CD4-positive, alpha-beta T cell treated with Interleukin-2 at 100 ng/mL for 4 hours (primary cell): ENCODE data around the gene EDIL3.
"Not testable (repeated sequence)": the region's sequence is repeated elsewhere in the genome, so short reads cannot be mapped to it uniquely, and the experiment has no call there.

Experiments used
- DNase-seq: peaks from one replicate; pipeline ENCODE4 v3.0.0-alpha.2; 2020; ENCODE audit warnings: low spot score

EDIL3 gene

DNA sequence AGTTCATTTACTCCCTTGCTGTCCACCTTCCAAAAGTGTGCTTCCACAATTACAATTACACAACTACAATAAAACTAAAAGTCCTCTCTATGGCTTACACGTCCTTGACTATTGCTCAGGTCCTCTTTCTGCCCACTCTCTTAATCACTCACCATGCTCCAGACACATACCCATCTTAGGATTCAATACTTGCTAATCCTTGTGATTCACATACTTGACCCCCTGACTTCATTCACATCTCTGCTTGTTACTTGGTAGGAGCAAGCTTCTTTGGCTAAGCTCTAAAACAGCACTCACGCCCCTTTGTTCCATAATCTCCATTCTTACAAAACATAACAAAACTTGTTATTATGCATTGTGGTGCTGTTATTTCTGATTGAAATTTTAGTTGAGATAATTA lies 215.8 kb downstream of the EDIL3 start:
- no peak for DNase-seq

DNA sequence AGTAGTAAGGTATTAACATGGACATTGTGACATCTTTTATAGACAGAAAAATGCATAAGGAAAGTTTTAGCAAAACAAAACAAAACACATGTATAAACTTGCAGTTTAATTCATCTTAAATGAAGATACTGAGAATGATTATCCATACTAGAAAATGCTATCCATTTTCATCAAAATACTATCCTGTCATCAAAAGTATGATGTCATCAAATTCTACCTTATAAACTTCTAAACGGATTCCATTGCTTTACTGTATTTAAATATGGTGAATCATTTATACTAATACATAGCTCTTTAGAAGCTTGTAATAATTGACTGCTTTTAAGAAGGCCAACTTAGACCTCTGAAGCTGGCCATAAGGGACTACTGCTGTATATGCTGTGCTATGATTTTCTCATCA lies 221.0 kb downstream of the EDIL3 start:
- DNase-seq, result no peak

DNA sequence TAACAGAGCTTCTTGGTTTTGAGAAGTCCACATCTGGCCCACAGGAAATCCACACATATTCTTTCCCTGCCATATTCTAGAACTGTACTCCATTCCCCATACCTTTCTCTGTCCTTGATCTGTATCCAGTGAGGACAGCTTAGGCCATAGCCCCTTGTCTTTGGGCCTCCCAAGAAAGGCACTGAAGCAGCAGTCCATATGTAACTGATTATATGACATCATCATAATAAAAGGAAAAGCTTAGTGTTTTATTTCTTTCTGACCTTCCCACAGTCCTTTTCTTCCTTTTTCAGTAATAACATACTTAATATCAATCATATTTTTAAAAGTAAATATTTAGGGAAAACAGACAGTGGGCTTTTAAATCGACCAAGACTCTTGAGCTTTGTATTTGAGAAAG lies 222.0 kb downstream of the EDIL3 start:
- no peak for DNase-seq

DNA sequence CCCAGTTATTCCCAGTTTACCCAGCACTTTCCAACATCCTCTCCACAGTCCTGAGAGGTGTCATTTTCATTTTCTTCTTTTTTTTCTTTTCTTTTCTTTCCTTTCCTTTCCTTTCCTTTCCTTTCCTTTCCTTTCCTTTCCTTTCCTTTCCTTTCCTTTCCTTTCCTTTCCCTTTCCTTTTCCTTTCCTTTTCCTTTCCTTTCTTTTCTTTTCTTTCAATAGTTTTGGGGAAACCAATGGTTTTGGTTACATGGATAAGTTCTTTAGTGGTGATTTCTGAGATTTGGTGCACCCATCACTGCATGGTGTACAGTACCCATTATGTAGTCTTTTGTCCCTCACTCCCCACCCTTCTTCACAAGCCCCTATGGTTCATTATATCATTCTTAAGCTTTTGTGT lies 224.0 kb downstream of the EDIL3 start:
- DNase-seq, result not testable (repeated sequence)

DNA sequence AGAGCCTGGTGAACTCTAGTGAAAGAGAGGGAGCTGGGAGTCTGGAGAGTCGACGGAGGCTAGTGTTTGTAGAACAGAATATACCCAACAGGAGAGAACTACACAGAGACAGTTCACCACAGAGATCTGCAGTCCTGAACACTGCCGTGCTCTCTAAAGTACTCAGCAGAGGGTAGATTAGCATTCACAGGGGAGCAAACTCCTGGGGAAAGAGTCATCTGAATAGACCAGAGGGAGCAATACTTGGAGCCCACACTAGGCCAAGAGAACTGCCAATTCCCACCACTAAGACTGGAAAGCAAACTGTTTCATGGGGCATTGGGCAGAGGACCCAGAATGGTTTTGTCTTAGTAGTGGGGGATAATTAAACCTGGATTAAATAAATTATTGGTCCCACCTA lies 235.6 kb downstream of the EDIL3 start:
- DNase-seq, result no peak

DNA sequence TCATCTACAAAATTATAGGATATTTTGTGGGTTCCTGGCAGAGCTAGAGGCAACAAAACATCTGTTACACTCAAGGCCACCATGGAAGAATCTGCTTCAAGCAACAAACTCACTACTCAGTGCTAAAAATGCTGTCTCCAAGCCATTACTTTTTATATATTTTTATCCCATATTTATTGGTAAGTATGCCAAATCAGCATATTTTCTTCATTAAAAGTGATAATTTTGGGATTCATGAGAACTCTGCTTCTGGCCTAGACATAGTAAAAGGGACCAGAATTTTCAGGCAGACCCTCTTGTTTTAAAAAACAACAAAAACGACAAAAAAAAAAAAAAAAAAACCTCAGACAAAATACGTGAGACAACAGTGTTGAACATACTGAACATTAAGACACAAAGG lies 236.0 kb downstream of the EDIL3 start:
- no peak for DNase-seq

DNA sequence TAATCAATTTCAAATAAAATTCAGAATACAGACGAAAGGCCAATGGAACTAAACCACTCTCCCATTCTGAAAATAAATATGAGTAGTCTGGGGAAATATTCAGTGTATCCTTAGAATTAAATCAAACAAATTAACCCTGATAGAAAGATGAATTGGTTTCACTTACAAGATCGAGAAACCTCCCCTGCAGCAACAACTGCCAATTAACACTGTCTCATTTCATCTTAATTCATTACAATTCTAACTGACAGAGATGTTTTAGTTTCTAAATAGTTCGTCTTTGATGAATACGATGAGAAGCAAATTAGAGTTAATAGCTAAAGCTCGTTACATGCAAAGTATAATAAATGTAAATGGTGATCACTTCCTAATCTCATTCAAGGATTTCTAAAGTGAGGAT lies 247.1 kb downstream of the EDIL3 start:
- no peak for DNase-seq

DNA sequence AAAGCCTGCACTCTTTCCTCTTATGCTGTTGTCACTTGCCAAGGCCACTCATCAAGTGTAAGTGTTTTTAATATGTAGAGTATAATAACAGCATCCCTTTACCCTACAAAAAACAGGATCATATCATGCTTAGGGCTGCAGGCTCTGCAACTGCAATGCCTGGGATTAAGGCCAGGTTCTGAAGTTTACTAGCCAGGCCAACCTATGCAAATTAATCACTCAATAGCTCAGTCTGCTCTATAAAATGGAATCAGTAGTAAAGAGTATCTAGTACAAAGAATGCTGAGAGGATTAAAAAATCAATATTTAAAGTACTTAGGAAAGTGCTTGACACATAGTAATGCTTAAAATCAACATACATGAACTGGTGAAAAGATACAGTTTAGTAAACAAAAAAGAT lies 253.3 kb downstream of the EDIL3 start:
- no peak for DNase-seq

DNA sequence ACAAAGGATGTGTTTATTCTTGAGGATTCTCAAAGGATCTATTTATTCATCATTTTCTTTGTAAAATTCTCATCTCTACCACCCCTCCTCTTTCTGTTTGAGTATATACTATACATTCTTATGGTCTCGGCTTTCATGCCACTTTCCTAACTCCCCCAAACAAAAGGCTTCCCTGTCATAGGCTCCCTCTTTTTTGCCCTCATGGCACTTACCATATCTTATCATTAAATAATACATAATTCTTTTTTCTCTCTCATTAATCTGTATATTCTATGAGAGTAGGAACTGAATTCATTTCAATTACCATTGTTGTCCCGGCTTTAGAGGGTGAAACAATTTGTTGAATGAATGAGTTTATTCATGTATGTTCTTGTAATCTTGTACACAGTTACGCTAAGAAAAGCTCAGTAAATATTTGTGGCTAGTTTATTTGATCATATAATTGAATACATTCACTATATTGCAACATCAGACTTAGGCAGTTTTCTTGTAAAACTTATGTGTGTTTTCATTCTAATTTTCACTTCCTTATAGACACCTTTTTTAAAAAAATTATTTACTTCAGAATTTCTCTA lies 254.6 kb downstream of the EDIL3 start:
- DNase-seq, result no peak

DNA sequence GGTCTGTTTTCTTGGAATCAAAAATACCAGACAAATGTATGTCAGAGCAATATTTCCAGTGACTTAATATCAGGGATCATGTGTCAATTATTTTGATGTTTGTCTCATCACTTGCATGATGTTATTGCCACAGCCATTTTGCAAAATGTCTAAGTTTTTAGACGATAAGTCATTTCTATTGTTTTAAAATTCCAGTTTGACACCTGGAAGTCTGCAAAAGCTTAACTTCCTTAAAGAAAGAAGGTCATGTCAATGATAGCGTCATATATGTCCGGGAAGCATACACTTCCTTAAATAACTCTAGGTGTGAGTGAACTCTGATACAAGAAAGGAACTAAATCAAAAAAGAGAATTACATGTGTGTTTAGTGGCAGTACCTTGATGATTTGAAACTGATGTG lies 259.5 kb downstream of the EDIL3 start:
- DNase-seq, result no peak

DNA sequence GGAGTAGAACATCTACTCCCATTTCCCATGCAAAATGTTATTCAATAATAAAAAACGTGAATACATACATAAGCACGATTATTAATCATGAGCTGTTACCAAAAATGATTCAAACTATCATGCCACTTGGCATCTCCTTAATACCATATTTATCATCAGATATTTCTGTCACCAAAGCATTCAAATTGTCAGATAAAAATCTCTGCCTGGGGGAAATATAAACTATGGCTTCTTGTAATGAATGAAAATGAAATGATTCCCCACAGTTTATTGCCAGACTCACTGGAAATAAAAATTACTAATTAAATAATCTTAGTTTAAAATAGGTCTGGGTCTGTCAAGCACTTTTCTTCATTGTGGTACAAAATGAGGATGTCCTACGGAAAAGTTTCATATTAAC lies 265.4 kb downstream of the EDIL3 start:
- no peak for DNase-seq

DNA sequence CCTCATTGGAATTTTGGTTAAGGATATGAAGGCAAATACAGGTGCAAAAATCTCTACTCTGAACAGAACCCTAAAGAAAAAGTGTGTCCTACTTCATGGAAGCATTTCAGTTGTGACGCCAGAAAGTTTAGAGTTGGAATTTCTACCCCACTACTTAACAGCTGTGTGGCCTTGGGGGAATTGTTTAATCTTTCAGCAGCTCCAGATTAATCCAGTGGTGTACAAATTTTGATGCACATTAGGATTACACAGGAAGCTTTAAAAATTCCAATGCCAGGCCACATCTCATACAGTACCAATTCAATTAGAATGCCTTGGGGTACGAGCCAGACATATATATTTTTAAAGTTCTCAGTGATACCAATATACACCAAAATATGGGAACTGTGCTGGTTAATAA lies 266.1 kb downstream of the EDIL3 start:
- no peak for DNase-seq

DNA sequence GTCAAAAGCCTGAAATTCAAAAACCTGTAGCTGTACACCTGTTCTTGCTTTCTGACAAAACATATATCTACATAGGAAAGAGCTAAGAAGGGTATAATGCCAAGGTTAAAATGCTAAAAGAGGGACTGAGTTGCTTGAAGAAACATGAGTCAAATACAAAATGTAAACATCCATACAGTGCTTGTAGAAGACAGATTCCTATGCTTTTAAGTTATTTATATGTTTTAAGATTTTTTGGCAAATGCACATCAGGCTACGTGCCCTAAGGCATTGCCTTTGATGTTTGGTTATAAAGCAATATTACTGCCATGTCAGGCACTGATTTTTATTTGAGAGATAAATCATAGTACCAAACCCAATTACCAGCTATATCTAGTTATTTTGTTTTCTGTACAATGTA lies 269.0 kb downstream of the EDIL3 start:
- DNase-seq, result no peak

DNA sequence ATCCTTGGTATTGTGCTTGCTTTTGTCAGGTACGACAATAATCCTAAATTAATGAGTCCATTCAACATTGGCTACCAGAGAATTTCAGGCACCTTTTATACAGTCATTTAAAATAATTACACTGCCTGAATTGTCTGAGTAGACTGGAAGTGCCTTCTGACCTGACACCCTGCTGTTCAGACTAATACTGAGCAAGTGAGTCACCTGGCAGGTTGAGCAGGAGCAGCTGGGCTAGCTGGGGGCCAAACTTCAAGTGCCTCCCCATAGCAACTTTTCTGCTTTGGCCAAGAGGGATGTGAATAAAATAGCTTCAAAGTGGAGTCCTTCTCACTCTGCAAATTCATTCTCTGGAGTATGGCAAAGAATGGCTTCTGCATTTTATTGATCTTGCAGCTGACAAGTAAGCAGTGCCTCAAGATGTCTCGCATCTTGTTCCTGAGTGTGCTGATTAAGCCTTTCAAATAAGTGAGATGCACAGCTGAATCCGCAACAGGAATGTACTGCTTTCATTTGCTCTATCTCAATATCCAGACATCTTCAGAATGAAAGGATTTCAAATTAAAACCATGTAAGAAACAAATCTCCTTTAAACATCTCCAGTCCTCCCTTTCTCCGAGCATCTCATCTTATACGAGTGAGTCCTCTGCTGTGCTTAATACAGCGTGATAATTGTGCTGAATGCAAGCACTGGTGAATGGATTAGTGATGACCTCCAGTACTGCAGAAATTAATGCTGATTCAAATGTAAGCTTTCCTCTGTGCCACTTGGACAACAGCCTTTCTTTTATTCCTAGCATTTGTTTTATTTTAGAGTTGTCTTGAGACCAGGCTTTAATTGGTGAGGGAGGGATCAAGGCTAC lies 271.2 kb downstream of the EDIL3 start:
- no peak for DNase-seq

DNA sequence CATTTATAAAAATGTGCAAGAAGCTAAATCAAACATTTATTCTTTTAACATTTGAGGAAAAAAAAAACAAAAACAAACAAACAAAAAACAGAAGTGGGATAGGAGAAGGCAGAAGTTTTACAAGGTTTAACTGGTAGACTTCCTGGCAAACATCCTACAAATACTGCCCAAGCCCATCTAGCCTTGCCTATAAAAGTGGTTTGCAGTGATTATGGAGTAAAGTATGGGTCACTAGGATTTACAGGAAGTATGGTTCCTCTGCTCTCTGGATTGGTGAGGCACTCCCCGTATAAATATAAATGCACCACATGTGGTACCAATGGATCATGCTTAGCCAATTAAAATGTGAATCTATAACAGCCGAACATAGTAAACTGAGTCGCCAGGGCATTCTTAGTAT lies 291.9 kb downstream of the EDIL3 start:
- no peak for DNase-seq

DNA sequence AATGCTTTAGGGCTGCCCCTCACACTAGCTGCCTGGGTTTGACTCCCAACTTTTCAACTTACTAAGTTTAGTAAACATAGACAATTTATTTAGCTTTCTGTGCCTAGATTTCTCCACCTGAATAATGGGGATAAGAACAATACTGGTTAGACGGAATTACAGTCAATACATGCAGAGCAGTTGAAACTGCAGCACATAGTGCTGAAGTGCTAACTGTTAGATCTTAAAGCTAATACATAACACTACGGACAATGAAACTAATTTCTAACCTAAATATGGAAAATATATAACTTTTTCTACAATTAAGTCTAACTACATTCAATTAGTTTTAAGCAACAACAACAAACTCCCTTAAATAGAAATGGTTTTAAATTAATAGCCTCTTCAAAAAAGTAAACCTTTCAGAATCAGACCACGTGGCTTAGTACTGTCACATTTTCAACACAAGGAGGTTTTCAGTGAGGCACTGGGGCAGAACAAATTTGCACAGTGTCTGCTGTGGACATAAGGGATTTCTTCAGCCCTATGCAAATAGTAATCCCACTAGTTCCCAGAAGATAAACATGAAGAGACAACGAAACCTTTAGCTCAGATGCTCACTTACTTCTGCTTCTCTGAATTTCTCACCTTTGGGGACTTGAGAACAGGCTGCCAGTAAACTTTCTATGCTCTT lies 293.4 kb downstream of the EDIL3 start:
- DNase-seq, result no peak

DNA sequence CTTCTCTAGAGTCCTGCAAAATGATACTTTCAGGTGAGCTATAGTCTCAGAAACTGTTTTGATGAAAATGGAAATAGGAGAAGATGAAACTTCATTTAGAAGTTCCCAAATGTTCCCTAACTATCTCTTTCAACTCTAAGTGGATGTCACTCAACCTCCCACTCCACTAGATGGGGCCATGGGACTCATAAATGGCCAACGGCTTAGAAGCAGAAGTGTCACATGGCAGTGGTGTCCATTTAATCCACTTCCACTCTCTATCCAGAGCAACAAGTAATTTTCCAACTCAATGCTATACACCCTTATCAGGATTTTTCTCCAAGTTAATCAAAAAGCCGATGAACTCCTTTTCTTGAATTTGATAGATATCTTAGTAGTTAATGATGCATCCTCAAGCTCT lies 295.7 kb downstream of the EDIL3 start:
- DNase-seq, result no peak

DNA sequence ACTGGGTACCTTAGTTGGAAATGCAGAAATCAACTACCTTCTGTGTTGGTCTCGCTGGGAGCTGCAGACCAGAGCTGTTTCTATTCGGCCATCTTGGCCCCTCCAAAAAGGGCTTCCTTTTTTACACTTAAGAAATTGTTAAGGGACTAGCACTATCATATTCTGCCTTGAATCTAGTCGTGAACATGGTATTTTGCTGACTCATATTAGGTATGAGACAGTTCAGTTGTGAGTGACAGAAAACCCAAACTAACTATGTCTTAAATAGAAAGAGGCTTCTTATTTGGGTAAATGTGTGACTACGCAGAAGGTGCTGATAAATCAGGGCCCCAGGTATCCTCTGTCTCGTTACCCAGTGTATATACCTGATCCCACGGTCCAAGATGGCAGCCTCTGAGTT lies 298.2 kb downstream of the EDIL3 start:
- no peak for DNase-seq

DNA sequence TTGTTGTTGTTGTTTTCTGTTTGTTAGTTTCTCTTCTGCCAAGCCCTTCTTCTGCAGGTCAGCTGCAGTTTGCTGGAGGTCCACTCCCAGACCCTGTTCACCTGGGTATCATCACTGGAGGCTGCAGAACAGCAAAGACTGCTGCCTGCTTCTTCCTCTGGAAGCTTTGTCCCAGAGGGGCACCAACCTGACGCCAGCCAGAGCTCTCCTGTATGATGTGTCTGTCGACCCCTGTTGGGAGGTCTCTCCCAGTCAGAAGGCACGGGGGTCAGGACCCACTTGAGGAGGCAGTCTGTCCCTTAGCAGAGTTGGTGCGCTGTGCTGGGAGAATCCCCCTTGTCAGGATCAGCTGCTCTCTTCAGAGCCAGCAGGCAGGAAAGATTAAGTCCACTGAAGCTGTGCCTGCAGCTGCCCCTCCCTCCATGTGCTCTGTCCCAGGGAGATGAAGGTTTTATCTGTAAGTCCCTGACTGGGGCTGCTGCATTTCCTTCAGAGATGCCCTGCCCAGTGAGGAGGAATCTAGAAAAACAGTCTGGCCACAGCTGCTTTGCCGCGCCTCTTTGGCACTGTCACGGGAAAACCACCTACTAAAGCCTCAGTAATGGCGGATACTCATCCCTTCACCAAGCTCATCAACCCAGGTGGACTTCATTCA lies 299.2 kb downstream of the EDIL3 start:
- DNase-seq, result no peak

DNA sequence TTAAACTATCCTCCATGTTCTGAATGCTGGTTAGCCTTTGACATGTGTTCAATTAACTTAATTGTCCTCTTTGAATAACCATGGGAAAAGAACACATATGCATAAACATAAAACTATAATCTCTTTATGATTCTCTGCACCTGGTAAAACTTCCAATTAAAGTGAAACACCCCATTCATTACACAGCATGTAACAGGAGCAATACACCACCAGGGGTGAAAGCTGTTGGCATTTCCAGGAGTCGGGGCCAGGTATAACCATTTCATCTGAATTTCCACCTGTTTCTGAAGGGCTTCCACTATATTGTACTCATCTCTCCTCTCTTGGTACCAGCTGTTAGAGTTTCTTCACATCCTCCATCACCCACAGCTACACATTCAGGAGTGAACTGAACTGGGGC lies 303.8 kb downstream of the EDIL3 start:
- DNase-seq, result no peak

DNA sequence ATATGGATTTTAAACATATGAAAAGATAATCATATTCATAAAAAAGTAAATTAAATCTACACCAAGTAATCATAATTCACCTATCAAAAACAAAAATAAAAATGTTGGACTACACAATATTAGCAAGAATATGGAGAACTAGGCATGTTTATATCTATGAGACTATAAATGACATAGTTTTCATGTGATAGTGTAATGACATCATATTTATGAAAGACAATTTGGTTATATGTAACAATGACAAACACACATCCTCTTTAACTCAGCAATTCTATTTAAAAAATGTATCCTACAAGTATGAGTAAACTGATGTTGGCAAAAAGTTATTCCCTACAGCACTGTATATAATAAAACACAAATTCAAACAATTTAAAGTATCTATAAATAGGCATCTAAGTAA lies 312.3 kb downstream of the EDIL3 start:
- DNase-seq, result no peak

DNA sequence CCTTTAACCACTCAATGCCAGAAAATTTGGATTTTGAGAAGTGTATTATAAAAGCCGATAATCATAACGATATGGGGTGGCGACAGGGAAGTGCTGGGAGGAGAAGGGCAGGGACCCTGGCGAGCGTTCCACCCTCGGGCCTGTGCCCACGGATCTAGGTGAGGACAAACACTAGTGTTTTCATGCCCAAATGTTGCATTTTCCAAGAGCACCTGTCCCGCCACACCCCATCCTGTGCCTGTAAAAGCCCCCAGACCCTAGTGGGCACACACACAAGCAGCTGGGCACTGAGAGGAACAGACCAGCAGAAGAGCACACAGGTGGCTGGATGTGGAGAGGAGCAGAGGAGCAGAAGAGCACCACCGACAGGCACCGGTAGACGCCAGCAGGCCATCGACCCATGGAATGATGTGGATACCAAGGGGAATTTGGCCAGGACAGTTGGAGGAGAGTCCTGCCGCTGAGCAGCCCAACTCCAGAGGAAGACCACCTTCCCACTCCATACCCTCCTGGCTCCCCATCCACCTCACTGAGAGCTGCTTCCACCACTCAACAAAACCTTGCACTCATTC lies 315.0 kb downstream of the EDIL3 start:
- DNase-seq, result no peak

DNA sequence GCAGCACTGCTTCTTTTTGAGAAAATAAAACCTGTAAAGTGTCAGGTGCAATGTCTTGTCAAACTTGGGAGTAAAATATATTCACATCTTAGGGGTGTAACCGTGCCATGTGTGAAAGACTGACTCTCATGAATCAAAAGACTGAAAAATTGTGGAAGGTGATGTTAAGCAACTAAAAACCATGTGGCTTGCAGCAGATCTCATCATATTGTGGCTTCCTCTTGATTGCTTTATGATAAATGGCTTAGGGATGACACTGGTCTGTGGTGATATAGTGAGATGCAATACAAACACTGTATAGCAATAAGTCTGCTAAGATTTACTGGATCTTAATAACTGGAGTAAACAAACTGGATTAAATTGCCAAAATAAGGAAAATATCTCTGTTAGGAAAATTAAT lies 321.6 kb downstream of the EDIL3 start:
- no peak for DNase-seq
